Stimulated activated CD4-positive, alpha-beta T cell treated with anti-CD3 and anti-CD28 coated beads, Interleukin-15, amount 100 ng/mL, for 1 hour (primary cell): Measurements from ENCODE around the gene MYO16.
"Not testable (repeated sequence)": the region's sequence is repeated elsewhere in the genome, so short reads cannot be mapped to it uniquely, and the experiment has no call there.

Source experiments
- DNase-seq, 2 donors: peaks; one replicate each; pipeline ENCODE4 v3.0.0-alpha.2; 2020; ENCODE audit warnings: low read depth in 1 of 2, low spot score in 1 of 2

MYO16 gene

DNA sequence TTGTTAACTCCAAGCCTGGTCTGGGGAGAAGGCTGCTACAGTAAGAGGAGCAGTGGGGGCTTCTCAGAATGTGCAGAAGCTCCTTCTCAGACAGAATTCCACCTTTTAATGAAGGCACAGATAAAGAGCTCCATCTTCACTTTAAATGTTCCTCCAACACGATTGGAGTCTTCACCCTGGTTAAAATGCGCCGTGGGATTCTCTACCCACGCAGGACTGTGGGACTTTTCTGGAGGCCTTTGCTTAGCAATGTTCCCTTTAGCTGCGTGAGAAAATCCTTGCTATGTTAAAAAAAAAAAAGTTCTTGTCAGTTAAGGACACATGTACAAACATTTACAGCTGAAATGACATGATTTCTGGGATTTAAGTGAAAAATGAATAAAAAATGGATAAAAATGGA lies 546.3 kb downstream of the MYO16 start:
- no peak for DNase-seq

DNA sequence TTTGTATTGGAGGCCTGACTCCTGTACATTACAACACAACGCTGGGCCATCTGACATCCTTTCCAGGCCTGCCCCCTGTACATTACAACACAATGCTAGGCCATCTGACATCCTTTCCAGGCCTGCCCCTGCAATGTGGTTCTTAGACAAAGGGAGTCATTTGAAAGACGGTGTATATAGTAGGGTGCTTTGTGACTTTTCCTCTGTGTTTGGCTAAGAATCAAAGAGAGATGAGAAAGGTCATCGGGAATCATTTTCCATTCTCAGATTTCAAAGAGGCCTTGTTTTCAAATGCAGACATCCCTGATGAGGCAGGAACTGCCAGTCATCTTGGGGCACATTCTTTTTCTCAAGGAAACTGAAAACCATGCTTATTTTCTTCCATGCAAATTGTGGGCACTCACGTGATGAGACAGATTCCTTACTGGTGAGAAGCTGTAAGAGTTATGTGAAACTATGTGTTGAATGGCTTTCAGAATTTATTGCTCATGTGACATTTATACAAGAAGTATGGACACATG lies 551.6 kb downstream of the MYO16 start:
- DNase-seq = no peak

GRCh38 chr13:109182777-109183465 lies 553.5 kb downstream of the MYO16 start:
- no peak for DNase-seq

GRCh38 chr13:109191413-109191812 lies 562.0 kb downstream of the MYO16 start:
- DNase-seq = no peak

DNA sequence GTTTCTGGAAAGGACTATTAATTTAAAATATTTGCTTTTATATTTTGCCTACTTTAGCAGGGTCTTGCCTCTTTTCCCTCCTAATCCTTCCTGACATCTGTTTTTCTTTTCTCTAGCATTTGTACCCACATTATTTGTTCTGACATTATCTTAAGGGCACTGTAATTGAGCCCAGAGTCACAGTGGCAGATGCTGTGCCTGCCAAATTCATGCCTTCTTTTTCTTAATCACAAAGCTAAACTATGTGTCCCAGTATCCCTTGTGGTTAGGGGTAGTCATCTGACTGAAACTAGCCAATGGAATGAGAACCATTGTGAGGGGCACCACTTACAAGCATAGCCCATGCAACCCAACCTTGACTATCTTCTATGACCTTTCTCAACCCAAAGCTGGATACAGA lies 562.9 kb downstream of the MYO16 start:
- no peak for DNase-seq

- DNase-seq = no peak
Observed at GRCh38 chr13:109196948-109197347, 567.5 kb downstream of the MYO16 start.

- no peak for DNase-seq
Observed at GRCh38 chr13:109198585-109198984, 569.2 kb downstream of the MYO16 start.

DNA sequence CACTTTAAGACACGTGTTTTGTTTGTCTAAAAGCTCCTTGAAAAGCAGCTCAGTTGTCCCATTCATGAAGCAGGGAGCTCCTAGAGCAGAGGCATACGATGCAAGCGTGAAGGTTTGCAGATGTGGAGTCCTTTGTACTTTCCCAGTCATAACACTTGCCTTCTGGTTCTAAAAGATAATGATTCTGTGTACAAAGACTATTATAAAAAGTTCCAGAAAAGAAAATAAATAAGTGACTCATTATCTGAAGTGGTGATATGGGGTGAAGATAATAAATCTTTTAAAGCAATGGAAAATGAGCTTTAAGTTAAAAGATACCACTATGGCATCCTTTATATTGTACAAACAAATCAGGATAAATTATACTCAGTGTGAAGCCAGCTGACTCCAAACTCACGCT lies 569.9 kb downstream of the MYO16 start:
- DNase-seq = no peak

GRCh38 chr13:109200556-109200955 lies 571.1 kb downstream of the MYO16 start:
- DNase-seq = no peak

DNA sequence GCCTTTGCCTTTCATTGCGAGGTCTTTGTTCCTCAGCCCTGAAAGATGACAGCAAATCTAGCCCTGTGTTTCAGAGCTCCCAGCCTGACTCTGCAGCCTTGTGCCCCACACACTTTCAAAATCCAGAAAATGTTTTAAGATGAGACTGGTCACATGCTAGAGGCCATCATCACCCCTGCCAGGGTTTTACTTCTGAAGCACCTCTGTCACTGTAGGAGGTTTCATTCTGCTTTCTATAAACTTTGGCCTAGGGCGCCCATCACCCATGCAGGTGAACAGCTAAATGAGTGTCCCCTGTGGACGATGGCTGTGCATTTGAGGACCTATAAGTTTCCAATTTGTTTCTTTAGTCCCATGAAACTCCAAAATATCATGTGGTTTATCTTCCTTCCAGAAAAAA lies 574.2 kb downstream of the MYO16 start:
- no peak for DNase-seq

DNA sequence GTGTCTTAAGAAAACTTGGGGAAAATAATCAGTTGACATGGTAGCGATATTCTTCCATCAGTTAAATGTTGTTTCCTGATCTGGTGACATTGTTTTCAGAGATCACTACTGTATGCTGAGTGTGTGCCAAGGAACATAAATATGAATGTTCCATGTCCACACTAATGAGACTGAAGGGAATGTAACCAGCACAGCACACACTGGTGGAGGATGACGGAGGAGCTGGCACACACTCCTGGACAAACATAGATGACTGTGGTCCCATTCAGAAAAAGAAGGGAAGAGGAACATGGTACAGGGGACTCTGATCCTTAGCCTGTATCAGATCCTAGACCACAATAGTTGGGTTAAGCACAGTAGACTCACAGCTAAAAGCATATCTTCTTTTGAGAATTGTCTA lies 574.8 kb downstream of the MYO16 start:
- DNase-seq = no peak

DNA sequence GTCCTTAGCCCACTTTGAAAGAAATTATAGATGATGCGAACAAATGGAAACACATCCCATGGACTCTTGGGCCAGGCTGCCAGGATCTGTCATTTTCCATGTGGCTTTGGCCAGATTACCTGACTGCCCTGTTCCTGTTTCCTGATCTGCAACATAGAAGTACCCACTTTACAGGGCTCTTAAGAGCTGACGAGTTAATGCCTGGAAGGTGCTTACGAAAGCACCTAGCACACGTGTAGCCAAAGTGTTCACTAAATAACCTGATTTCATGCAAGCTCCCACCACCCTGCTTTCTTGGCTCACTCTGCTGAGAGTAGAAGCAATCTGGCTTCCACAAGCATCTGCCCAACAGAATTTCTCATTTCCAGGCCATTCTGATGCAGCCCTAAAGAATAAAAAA lies 575.2 kb downstream of the MYO16 start:
- DNase-seq = no peak

DNA sequence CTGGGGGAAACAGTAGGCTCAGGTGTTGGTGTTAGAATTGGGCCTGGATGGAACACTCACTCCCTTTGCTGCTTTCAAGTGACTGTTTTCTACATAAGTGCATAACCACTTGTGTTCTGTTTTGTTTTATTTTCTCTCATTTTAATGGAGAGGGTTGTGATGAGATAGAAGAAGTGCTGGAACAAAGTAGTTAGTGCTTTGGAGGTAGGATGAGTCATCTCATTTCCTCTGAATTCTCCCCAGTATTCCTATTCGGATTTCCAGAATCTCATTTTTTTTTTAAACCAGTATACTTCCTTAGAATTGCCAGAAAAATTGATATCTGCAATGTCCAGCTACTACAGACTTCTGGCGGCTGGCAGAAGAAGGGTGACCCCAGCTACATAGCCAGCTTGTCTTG lies 575.9 kb downstream of the MYO16 start:
- DNase-seq = no peak

- no peak for DNase-seq
Observed at GRCh38 chr13:109206616-109207015, 577.2 kb downstream of the MYO16 start.

DNA sequence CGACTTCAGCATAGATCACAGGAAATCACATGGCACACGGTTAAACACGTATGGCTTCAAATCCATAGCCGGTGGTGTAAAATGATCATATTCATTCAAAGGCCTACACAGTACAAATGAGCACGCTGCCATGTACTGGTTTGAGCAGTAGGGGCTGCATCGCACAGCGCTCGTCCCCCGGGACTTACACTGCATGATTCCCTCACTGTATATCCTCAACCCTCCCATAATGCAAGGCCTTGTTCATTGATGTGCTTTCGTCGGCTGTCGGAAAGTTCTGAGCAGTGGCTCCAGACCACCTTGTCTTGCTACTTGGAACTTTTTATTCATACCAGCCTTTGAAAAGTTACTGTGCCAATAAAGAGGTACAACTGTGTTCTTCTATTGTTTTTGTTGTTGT lies 578.2 kb downstream of the MYO16 start:
- DNase-seq = no peak

GRCh38 chr13:109208522-109208921 lies 579.1 kb downstream of the MYO16 start:
- no peak for DNase-seq

- DNase-seq = no peak
Observed at GRCh38 chr13:109209526-109209925, 580.1 kb downstream of the MYO16 start.

GRCh38 chr13:109211616-109212015 lies 582.2 kb downstream of the MYO16 start:
- no peak for DNase-seq

- no peak for DNase-seq
Observed at GRCh38 chr13:109212650-109213049, 583.2 kb downstream of the MYO16 start.

DNA sequence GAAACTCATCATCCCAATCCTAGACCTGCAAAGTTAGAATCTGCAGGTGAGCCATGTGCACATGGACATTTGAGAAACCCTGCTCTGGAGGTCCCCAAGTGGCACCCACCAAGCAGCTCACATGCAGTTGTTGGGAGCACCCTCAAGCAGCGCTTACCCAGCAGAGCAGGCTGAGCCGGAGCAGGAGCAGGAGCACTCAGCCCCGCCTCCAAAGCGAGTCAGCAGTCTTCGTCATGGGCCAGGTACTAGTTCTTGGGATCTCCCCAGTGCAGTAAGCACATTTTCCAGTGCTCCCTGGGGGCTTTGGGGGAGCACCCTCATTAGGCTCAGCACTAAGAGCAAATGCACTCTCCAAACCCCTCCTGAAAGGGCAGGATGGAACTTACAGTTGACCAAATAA lies 584.3 kb downstream of the MYO16 start:
- DNase-seq = no peak

DNA sequence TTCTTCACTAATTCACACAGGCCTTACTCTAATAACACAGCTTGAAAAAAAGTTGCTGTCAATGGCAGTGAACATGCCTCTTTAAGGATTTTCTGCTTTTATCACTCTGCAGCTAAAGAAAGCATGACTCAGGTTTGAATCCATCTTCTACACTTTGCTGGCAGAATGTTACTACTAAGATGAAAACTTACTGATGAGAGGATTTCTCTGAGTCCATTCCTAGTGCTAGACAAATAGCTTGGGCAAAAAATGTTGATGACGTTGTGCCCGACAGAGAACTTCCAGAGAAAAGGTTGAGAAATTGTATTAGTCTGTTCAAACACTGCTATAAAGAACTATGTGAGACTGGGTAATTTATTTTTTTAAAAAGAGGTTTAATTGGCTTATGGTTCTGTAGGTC lies 585.0 kb downstream of the MYO16 start:
- no peak for DNase-seq

DNA sequence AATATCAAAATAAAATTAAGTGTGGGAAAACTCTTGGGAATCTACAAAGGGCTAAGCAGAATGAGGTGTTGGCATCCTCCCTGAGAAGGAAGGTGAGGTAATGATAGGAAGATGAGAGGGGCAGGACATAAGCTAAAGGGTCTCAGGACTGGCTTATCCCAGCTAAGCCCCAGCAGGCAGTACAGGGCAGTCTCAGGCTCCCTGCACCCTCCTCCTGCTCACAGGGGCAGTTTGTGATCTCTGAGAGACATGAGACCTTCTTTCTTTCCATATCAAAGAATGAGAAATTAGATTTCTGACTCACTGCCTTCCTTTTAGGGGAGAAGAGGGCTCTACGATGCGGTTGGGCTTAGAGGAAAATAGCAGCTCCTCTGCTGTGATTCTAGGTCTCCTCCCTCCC lies 586.0 kb downstream of the MYO16 start:
- DNase-seq = no peak

DNA sequence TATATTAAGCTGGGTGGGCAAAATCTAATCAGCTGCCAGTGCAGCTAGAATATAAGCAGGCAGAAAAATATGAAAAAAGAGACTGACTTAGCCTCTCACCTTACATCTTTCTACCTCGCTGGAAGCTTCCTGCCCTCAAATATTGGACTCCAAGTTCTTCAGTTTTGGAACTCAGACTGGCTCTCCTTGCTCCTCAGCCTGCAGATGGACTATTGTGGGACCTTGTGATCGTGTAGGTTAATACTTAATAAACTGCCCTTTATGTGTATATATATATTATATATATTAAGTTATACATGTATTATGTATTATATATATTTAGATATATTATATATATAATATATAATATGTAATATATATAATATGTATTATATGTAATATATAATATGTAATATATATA lies 588.1 kb downstream of the MYO16 start:
- DNase-seq = not testable (repeated sequence)
